ENCODE data around the gene PPIL4. TPM values are rescaled to one million over a fixed set of nuclear protein-coding genes. Genes with fewer than 3 reads are reported as not detected.

PPIL4 gene
- total RNA-seq, 1 donor, result 10.8 TPM

DNA sequence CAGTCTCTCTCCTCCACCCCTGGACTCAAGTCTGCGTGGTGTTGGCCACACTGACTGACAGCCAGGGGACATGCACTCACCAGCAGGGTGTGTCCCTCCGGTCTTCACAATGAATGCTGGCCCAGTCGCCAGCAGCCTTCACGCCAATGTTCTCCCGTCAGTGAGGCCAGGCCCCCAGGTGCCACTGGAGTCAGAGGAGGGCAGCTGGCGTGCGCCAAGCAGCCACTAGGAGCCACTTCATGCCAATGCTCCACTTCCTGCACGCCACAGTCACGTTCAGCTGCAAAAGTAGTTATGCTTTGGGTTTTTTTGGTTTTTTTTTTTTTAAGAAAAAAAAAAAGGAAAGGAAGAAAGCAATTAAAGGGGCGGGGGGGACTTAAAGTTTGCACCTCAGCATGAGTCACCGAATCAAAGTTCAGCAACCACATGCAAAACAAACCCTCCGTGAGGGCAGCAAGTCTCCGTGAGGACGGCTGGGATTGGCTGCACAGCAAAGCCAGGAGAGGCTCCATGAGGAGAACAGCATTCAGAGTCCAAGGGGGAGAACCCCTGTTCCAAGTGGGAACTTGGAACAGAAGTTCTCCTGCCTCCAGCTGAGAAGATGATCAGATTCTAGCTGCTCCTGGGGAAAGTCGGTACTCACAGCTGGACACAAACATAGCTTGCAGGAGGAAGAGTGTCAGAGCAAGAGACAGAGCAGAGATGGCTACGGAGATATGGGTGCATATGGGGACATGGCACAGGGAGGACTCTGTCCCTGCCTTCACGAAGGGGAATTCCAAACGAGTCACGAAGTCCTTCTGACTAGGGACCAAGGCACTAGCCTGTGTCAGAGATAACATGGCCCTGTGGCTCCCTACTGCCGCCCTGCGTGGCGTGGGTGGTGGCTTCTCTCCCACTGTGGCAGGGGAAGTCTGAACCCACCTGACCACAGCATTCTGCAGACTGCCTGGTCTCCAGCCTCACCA is 60.8 kb downstream of the PPIL4 start, which contains the start of gene ZC3H12D:
TSS of gene ZC3H12D (minus strand) at position 282 of the 968 bp plus-strand sequence. CDS start 10,471 bp downstream, outside the sequence.
- peak; percentile 68 to 88 (median 77) for DNase-seq (ENCODE audit: low read depth in 2 of 3, low spot score in 2 of 3)

DNA sequence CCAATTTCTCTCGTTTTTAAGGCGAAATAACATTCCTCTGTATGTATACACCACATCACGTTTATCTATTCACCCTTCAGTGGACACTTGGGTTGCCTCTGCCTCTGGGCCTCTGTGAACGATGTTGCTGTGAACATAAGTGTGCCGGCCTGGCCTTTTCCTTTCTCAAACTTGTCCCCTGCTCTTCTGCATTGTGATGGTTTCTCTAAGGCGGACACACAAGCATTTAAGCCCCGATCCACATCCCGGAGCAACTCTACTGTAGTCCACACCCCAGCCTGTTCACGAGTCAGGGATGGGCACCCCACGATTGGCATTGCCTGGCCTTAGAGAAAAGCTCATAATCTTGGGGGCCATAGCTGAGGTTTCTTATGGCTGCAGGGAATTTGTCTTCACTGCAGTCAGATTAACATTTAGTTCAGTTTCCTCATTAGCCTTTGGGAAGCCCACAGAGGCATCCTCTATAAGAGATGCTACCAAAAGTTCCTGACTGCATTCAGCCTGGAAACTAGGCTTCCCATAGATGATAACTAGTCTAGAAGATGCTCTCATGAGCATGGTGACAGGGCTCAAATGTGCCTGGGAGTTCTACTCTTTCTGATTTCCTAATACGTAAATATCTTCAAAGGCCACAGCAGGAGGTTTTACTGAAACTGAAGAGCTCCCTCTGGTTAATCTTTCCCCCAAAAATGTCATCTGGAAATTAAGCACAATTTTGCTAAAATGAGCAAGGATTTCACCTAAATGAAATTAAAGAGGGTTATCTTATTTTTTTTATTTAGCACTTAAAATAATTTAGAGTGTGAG is 61.8 kb downstream of the PPIL4 start:
- DNase-seq (ENCODE audit: low read depth in 2 of 3, low spot score in 2 of 3), result no peak

- DNase-seq (ENCODE audit: low read depth in 2 of 3, low spot score in 2 of 3), result peak in 1 of 3 donors; percentile 26
Measured at GRCh38 chr6:149483334-149483725, 62.5 kb downstream of the PPIL4 start.

DNA sequence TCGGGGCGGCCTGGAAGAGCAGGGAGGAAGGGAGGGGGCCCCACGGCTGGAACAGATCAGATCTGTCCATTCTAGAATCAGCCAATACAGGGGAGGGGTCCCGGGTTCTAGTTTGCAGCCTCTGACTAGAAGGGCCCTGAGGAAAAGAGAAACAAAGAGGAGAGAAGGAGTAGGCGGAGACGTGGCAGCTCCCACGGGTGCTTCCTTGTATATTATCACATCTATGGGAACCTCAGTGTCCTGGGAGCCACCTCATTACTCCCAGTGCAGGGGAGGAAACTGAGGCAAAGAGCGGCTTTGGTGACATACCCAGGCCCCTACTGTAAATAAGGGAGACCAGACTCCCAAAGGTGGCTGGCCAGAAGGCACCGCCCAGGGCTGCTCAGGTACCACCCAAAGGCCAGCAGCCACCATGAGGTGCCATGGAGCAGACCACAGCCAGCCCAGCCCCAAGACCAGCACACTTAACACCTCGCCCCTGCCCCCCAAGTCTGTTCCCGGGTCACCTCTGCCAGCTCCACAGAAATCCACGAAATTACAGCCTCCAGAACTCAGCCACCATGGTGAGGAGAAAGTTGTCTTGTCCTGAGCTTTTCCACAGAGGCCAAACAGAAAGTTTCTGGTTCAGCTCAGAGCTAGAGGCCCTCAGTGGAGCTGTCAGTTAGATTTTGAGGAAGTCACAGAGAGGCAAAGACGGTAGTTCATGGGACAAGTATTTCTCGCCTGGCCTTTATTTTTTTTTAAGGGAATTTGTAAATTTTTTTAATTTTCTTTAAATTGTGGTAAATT is 63.1 kb downstream of the PPIL4 start:
- DNase-seq (ENCODE audit: low read depth in 2 of 3, low spot score in 2 of 3), result peak in 2 of 3 donors; percentile 39 to 54

- no peak for DNase-seq (ENCODE audit: low read depth in 2 of 3, low spot score in 2 of 3)
Measured at GRCh38 chr6:149480502-149481280, 65.2 kb downstream of the PPIL4 start.

GRCh38 chr6:149478631-149479314 is 67.1 kb downstream of the PPIL4 start:
- no peak for DNase-seq (ENCODE audit: low read depth in 2 of 3, low spot score in 2 of 3)

- no peak for DNase-seq (ENCODE audit: low read depth in 2 of 3, low spot score in 2 of 3)
Measured at GRCh38 chr6:149477544-149477943, 68.3 kb downstream of the PPIL4 start.

GRCh38 chr6:149476789-149477455 is 68.9 kb downstream of the PPIL4 start:
- DNase-seq (ENCODE audit: low read depth in 2 of 3, low spot score in 2 of 3), result no peak

DNA sequence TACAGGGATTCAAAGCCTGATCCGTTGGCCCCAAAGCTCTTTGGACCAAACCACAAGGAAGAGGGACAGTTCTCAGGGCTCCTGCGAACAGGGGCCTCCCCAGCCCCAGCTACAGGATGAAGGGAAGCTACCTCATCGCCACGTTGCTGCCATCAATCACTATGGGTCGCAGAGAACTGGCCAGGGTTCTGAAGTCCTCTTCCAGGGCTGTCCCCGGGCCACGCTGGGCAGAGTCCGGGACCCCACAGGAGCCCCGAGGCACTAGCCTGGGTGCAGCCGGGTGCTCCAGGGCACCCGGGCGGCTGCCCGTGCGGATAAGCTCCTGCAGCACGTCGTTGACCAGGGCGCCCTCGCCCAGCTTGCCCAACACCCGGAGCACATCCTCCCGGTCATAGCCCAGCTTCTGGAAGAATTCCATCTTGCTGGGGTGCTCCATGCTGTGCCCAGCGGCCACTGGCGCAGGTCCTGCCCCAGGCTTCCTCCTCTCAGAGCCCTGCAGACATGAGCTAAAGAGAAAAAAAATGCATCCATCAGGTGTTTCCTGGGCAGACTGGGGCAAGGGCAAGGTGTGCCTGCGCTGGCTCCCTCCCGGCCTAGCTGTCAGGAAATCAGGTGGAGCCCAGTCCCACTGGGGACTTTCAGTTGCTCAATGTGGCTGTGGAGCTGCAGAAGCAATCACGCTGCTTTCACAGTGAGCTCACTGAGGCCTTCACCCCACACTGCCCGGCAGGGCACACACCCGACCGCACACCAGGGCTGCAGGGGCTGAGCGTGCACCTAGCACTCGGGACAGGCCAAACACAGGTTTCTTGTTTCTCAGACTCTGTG is 71.5 kb downstream of the PPIL4 start:
- no peak for DNase-seq (ENCODE audit: low read depth in 2 of 3, low spot score in 2 of 3)

GRCh38 chr6:149473080-149474052 is 72.5 kb downstream of the PPIL4 start:
- DNase-seq (ENCODE audit: low read depth in 2 of 3, low spot score in 2 of 3), result no peak

- no peak for DNase-seq (ENCODE audit: low read depth in 2 of 3, low spot score in 2 of 3)
Measured at GRCh38 chr6:149472241-149472640, 73.6 kb downstream of the PPIL4 start.

GRCh38 chr6:149471801-149472200 is 74.0 kb downstream of the PPIL4 start:
- DNase-seq (ENCODE audit: low read depth in 2 of 3, low spot score in 2 of 3), result no peak

GRCh38 chr6:149470948-149471347 is 74.9 kb downstream of the PPIL4 start:
- no peak for DNase-seq (ENCODE audit: low read depth in 2 of 3, low spot score in 2 of 3)

DNA sequence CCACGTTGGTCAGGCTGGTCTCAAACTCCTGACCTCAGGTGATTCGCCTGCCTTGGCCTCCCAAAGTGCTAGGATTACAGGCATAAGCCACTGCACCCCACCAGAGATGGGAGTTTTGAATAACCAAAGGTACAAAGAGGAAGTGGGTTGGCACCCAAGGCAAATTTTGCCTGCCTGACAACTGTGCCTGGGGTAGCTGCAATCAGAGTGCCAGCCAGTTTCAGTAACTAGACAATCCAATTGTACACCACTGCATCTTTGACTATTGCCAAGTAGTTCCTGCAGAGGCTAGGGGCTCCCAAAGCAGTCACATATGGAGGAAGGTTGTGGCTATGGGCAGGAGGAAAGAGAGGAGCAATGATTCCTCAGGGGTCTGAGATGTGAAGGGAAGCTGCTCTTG is 77.7 kb downstream of the PPIL4 start:
- no peak for DNase-seq (ENCODE audit: low read depth in 2 of 3, low spot score in 2 of 3)

GRCh38 chr6:149467265-149467664 is 78.6 kb downstream of the PPIL4 start:
- no peak for DNase-seq (ENCODE audit: low read depth in 2 of 3, low spot score in 2 of 3)

DNA sequence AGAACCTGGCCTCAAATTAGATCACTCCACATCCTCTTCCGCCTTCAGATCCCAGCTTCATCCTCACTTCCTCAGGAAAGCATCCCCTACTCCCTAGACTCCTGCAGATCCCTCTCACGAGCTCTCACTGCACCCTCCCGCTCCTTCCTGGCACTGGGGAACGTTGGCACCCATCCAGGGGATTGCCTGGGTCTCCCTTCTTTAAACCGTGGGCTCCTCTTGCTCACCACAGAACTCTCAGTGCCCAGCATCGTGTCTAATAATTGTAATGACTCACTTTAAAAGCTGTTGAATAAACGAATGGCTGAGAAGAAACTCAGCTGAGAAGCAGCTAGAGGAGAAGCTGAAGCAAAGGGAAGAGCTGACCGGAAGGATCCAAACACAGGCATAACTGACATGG is 81.4 kb downstream of the PPIL4 start:
- no peak for DNase-seq (ENCODE audit: low read depth in 2 of 3, low spot score in 2 of 3)

DNA sequence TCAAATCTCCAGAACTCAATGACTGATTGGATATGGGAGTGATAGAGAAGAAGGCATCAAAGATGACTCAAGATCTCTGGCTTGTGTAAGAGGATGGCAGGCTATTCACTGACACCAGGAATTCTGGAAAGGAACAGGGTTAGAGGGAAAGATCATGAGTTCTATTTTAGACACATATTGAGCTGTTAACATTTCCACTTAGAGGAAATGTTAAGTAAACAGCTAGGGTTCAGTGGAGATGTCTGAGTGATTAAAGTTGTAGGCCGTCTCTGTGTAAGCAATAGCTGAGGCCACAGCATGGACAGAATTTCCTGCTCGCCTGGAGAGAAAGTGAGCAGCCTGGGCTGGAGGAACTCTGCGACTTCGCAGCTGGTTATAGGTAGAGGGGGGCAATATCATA is 82.1 kb downstream of the PPIL4 start:
- DNase-seq (ENCODE audit: low read depth in 2 of 3, low spot score in 2 of 3), result no peak

All from hematopoietic multipotent progenitor cell (in vitro differentiated cells).